ENCODE measurements around the gene SLC8A3. TPM values are rescaled to one million over a fixed set of nuclear protein-coding genes. Genes with fewer than 3 reads are reported as not detected.

SLC8A3 gene
- total RNA-seq, 1 experiment from 2014 or later, result not detected

GRCh38 chr14:70077720-70078119, 111.0 kb downstream of the SLC8A3 start:
- H3K27me3 Mint-ChIP-seq (ENCODE audit: insufficient read depth, unreplicated experiment), result peaks cover 6% of the 10 kb centered on the region
- no peaks in the 10 kb centered on the region for H3K36me3 Mint-ChIP-seq (ENCODE audit: insufficient read depth, unreplicated experiment)
- peaks cover 12% of the 10 kb centered on the region for H3K4me1 Mint-ChIP-seq (ENCODE audit: low read depth, unreplicated experiment)
- Histone ChIP-seq H3K4me3 (ENCODE audit: low read depth, low read length) (no peak overlapping the region), H3K9me3 (no peaks in the 10 kb centered on the region), H3K36me3 (ENCODE audit: control insufficient read depth, insufficient read depth, low read length) (no peaks in the 10 kb centered on the region), H3K27me3 (replicated peaks; ENCODE audit: control insufficient read depth, insufficient read depth, low read length) (no peaks in the 10 kb centered on the region), H3K4me1 (peaks cover 5% of the 10 kb centered on the region)
- H3K27ac Mint-ChIP-seq (ENCODE audit: unreplicated experiment), result no peak overlapping the region
- no TSS peak for BruUV-seq (replicated peaks)
- CTCF ChIA-PET, result no interaction called here
- no peak for TF ChIP-seq CTCF (IDR thresholded peaks at IDR 0.05; ENCODE audit: insufficient read depth in 1 of 2, low read depth in 1 of 2, low read length in 1 of 2, severe bottlenecking in 1 of 2, unreplicated experiment in 1 of 2)
- intact Hi-C loops (cut with micrococcal nuclease; ENCODE audit: unreplicated experiment), result no loop called here
- POLR2A ChIA-PET, result no interaction called here
- no peak for DNase-seq
- H3K4me3 Mint-ChIP-seq (ENCODE audit: unreplicated experiment), result no peak overlapping the region
- no peaks in the 10 kb centered on the region for H3K9me3 Mint-ChIP-seq (ENCODE audit: unreplicated experiment)

GRCh38 chr14:70077005-70077404, 111.7 kb downstream of the SLC8A3 start:
- ChIA-PET CTCF (no interaction called here), POLR2A (no interaction called here)
- Mint-ChIP-seq H3K9me3 (ENCODE audit: unreplicated experiment) (no peaks in the 10 kb centered on the region), H3K27me3 (ENCODE audit: insufficient read depth, unreplicated experiment) (peaks cover 3% of the 10 kb centered on the region), H3K27ac (ENCODE audit: unreplicated experiment) (no peak overlapping the region), H3K36me3 (ENCODE audit: insufficient read depth, unreplicated experiment) (no peaks in the 10 kb centered on the region), H3K4me1 (ENCODE audit: low read depth, unreplicated experiment) (peaks cover 12% of the 10 kb centered on the region), H3K4me3 (ENCODE audit: unreplicated experiment) (no peak overlapping the region)
- H3K36me3 ChIP-seq (ENCODE audit: control insufficient read depth, insufficient read depth, low read length), result no peaks in the 10 kb centered on the region
- no peak for DNase-seq
- intact Hi-C loops (cut with micrococcal nuclease; ENCODE audit: unreplicated experiment), result no loop called here
- no peaks in the 10 kb centered on the region for H3K9me3 ChIP-seq
- no peak for TF ChIP-seq CTCF (IDR thresholded peaks at IDR 0.05; ENCODE audit: insufficient read depth in 1 of 2, low read depth in 1 of 2, low read length in 1 of 2, severe bottlenecking in 1 of 2, unreplicated experiment in 1 of 2)
- H3K4me3 ChIP-seq (ENCODE audit: low read depth, low read length), result no peak overlapping the region
- H3K4me1 ChIP-seq, result peaks cover 5% of the 10 kb centered on the region
- no peaks in the 10 kb centered on the region for H3K27me3 ChIP-seq (replicated peaks; ENCODE audit: control insufficient read depth, insufficient read depth, low read length)
- BruUV-seq (replicated peaks), result no TSS peak

DNA sequence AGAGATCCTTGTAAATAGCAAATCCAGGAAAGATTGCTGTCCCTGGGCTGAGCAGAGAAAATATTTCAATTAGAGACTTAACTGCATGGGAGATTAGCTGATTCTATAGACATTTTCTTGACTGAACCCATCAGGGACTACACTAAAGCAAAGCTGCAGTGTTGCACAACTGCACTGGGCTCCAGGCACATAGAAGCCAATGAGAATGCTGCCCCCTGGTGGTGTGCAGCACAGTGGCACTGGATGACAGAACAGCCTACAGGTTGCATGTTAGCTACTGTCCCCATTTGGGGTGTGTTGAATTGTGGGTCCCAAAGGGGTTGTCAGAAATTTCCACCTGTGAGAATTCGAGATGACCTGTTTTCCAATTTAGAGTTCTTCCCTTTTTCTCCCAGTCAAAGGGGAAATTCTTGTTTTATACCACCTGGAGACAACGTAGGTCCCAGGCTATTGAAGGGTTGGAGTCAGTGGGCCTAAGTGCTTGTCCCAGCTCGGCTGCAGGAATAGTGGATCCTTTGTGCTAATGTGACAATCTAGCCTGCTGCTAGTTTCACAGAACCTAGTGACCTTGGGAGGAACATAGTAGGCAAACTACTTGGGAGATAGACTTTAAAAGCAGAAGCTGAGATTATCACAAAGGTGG, 114.7 kb downstream of the SLC8A3 start:
- Histone ChIP-seq H3K36me3 (ENCODE audit: control insufficient read depth, insufficient read depth, low read length) (no peaks in the 10 kb centered on the region), H3K4me3 (ENCODE audit: low read depth, low read length) (no peak overlapping the region), H3K4me1 (peaks cover 13% of the 10 kb centered on the region), H3K9me3 (no peaks in the 10 kb centered on the region), H3K27me3 (replicated peaks; ENCODE audit: control insufficient read depth, insufficient read depth, low read length) (no peaks in the 10 kb centered on the region)
- CTCF ChIA-PET, result interaction anchor here (0.6 to 3.6 kb wide), 16 partner anchors 8 to 780 kb away, joined by 3 to 31 read pairs (median 4); partner anchors contain the start of gene SLC10A1
- intact Hi-C loops (cut with micrococcal nuclease; ENCODE audit: unreplicated experiment), result loop anchor here (1.0 to 5.0 kb wide), 5 partner anchors 26 to 343 kb away; no protein-coding TSS in a partner anchor
- BruUV-seq (replicated peaks), result no TSS peak
- peaks cover 18% of the 10 kb centered on the region for H3K4me1 Mint-ChIP-seq (ENCODE audit: low read depth, unreplicated experiment)
- TF ChIP-seq CTCF (IDR thresholded peaks at IDR 0.05; ENCODE audit: insufficient read depth in 1 of 2, low read depth in 1 of 2, low read length in 1 of 2, severe bottlenecking in 1 of 2, unreplicated experiment in 1 of 2), result peak; percentile 88 to 96
- peak; percentile 82 to 87 for DNase-seq
- H3K27me3 Mint-ChIP-seq (ENCODE audit: insufficient read depth, unreplicated experiment), result no peaks in the 10 kb centered on the region
- no peaks in the 10 kb centered on the region for H3K9me3 Mint-ChIP-seq (ENCODE audit: unreplicated experiment)
- no peaks in the 10 kb centered on the region for H3K36me3 Mint-ChIP-seq (ENCODE audit: insufficient read depth, unreplicated experiment)
- no peak overlapping the region for H3K4me3 Mint-ChIP-seq (ENCODE audit: unreplicated experiment)
- POLR2A ChIA-PET, result interaction anchor here (0.5 kb wide), 1 partner anchor 30 kb away, joined by 5 read pairs; no protein-coding TSS in a partner anchor
- H3K27ac Mint-ChIP-seq (ENCODE audit: unreplicated experiment), result no peak overlapping the region

All from Caco-2 (cell line).